PC-9 (cell line): Measurements from ENCODE around the gene CCT6A.

Experiments
- CTCF ChIP-seq: fragments of 200-600 bp; sonication (generic); conservative IDR thresholded peaks from 2 replicates; pipeline ENCODE4 v1.6.1; 2017; ENCODE audit warnings: mixed run types, antibody characterized with exemption, mild to moderate bottlenecking, moderate library complexity
- EZH2 ChIP-seq: fragments of 200-600 bp; sonication (generic); IDR thresholded peaks from 2 replicates; pipeline ENCODE4 v1.8.0; 2017; ENCODE audit warnings: antibody characterized with exemption, low read depth

- TF ChIP-seq CTCF (no peak), EZH2 (no peak)
Observed at GRCh38 chr7:56053993-56054392, 2.4 kb downstream of the CCT6A start.
